SK-N-SH (cell line): ENCODE measurements around the gene BTBD16. TPM values are rescaled to one million over a fixed set of nuclear protein-coding genes. Genes with fewer than 3 reads are reported as not detected.

Experiments
- CTCF ChIA-PET: fragments of 300-600, 350-600 bp; formaldehyde crosslinking; extraction: SDS; loops from one replicate; lab custom pipeline; 2021; lab: Yijun Ruan, JAX
- POLR2A ChIA-PET: fragments of 350-600 bp; sonication (Branson Sonifier 250); formaldehyde crosslinking; extraction: SDS; loops from one replicate; lab custom pipeline; 2020; ENCODE audit warnings: antibody characterized with exemption, inconsistent platforms; lab: Yijun Ruan, JAX
- DNase-seq: peaks from one replicate; pipeline ENCODE4 v3.0.0; 2012
- H2AFZ ChIP-seq: fragments of 200-600 bp; sonication (generic); 2 replicates; pipeline ENCODE4 v1.8.1; 2016; ENCODE audit warnings: antibody characterized with exemption, mild to moderate bottlenecking, low read depth
- H3F3A ChIP-seq: fragments of 200-600 bp; sonication (generic); replicated peaks from 2 replicates; pipeline ENCODE3; 2016; ENCODE audit warnings: antibody characterized with exemption, mild to moderate bottlenecking; ENCODE audit not compliant: insufficient read depth
- H3K27ac ChIP-seq, 2 experiments: fragments of 200-500 bp in 1 of 2; fragments of 200-600 bp in 1 of 2; sonication (Bioruptor generic) in 1 of 2; sonication (generic), shearing (Covaris generic) in 1 of 2; 2 replicates each; pipeline versions ENCODE4 v1.5.1 to v1.6.1; 2014 to 2016; ENCODE audit warnings: low read depth in 2 of 2, inconsistent platforms in 1 of 2, low read length in 1 of 2, mild to moderate bottlenecking in 1 of 2, mixed read lengths in 1 of 2
- H3K27me3 ChIP-seq: fragments of 200-600 bp; sonication (generic), shearing (Covaris generic); 2 replicates; pipeline ENCODE4 v1.6.1; 2016; ENCODE audit warnings: mixed run types; ENCODE audit not compliant: insufficient read depth
- H3K36me3 ChIP-seq, 2 experiments: fragments of 200-500 bp in 1 of 2; fragments of 200-600 bp in 1 of 2; sonication (Bioruptor generic) in 1 of 2; sonication (generic) in 1 of 2; replicated peaks in 1 of 2; 2 replicates each; pipeline versions ENCODE3 to v1.5.1; 2014 to 2016; ENCODE audit warnings: low read length in 1 of 2, mild to moderate bottlenecking in 1 of 2; ENCODE audit not compliant: insufficient read depth in 2 of 2, control insufficient read depth in 1 of 2
- H3K4me1 ChIP-seq, 2 experiments: fragments of 200-500 bp in 1 of 2; fragments of 200-600 bp in 1 of 2; sonication (Bioruptor generic) in 1 of 2; sonication (generic), shearing (Covaris generic) in 1 of 2; 2 replicates each; pipeline versions ENCODE4 v1.5.1 to v1.6.1; 2014 to 2016; ENCODE audit warnings: low read depth in 1 of 2, low read length in 1 of 2, mixed run types in 1 of 2; ENCODE audit not compliant: insufficient read depth in 2 of 2, control insufficient read depth in 1 of 2
- H3K4me2 ChIP-seq: fragments of 200-600 bp; sonication (generic), shearing (Covaris generic); 2 replicates; pipeline ENCODE4 v1.6.1; 2017; ENCODE audit warnings: mixed run types
- H3K4me3 ChIP-seq, 2 experiments: fragments of 200-500 bp in 1 of 2; fragments of 200-600 bp in 1 of 2; sonication (Bioruptor generic) in 1 of 2; sonication (generic), shearing (Covaris generic) in 1 of 2; 2 replicates each; pipeline versions ENCODE4 v1.5.1 to v1.8.1; 2014 to 2016; ENCODE audit warnings: low read depth in 2 of 2, inconsistent platforms in 1 of 2, low read length in 1 of 2, mild to moderate bottlenecking in 1 of 2, mixed read lengths in 1 of 2, moderate library complexity in 1 of 2
- H3K79me2 ChIP-seq: fragments of 200-600 bp; sonication (generic); 2 replicates; pipeline ENCODE4 v1.8.1; 2017; ENCODE audit warnings: mild to moderate bottlenecking; ENCODE audit not compliant: insufficient read depth
- H3K9ac ChIP-seq: fragments of 200-600 bp; sonication (generic); 2 replicates; pipeline ENCODE4 v1.6.1; 2017; ENCODE audit warnings: mixed run types
- H3K9me2 ChIP-seq: fragments of 200-600 bp; sonication (generic); 2 replicates; pipeline ENCODE4 v1.6.1; 2017; ENCODE audit warnings: mixed run types
- H3K9me3 ChIP-seq: fragments of 200-600 bp; sonication (generic); 2 replicates; pipeline ENCODE4 v1.6.1; 2017; ENCODE audit warnings: mixed run types, mild to moderate bottlenecking, moderate library complexity
- H4K20me1 ChIP-seq: fragments of 200-600 bp; sonication (generic); 2 replicates; pipeline ENCODE4 v1.6.1; 2017; ENCODE audit warnings: mild to moderate bottlenecking, mixed run types; ENCODE audit not compliant: insufficient read depth
- FOSL2 ChIP-seq: IDR thresholded peaks from 2 replicates; pipeline ENCODE4 v1.4.0; 2012; ENCODE audit warnings: low read depth, mild to moderate bottlenecking, moderate library complexity, borderline replicate concordance
- GABPA ChIP-seq: IDR thresholded peaks from 2 replicates; pipeline ENCODE4 v1.4.0; 2012; ENCODE audit warnings: low read depth, mild to moderate bottlenecking
- NFIC ChIP-seq: IDR thresholded peaks from 2 replicates; pipeline ENCODE4 v1.4.0; 2012; ENCODE audit warnings: borderline replicate concordance
- NRF1 ChIP-seq: IDR thresholded peaks from 2 replicates; pipeline ENCODE4 v1.6.1; 2012; ENCODE audit warnings: low read depth, mild to moderate bottlenecking, low read length
- RAD21 ChIP-seq: IDR thresholded peaks from 2 replicates; pipeline ENCODE4 v1.6.1; 2012; ENCODE audit warnings: mild to moderate bottlenecking, low read length
- SMC3 ChIP-seq: IDR thresholded peaks from 2 replicates; pipeline ENCODE4 v1.6.1; 2012; ENCODE audit warnings: low read depth, low read length, improper control_type of control experiment
- USF2 ChIP-seq: fragments of 150-350 bp; IDR thresholded peaks from 2 replicates; pipeline ENCODE4 v1.6.1; 2017; ENCODE audit warnings: antibody characterized with exemption, low read length, low read depth, borderline replicate concordance
- YY1 ChIP-seq: IDR thresholded peaks from 2 replicates; pipeline ENCODE4 v1.4.0; 2012; ENCODE audit warnings: low read depth, mild to moderate bottlenecking
- WGBS: methylation state at CpG from one replicate; pipeline ENCODE4 v1.1.6; 2017; ENCODE audit warnings: low lambda C conversion rate; 5-methylcytosine and 5-hydroxymethylcytosine counted together
- polyA plus RNA-seq, 3 experiments: library from polyadenylated mRNA; depleted of rRNA; stranded (reverse); fragments of >200 nt; gene quantifications; 2 replicates each; pipeline ENCODE4 v1.2.3, GENCODE V29; 2012
- TF ChIP-seq, protein P1 (sequence below): fragments of 200-600 bp; sonication (generic); IDR thresholded peaks from 2 replicates; pipeline ENCODE4 v1.6.1; 2017; ENCODE audit warnings: antibody characterized with exemption, mild to moderate bottlenecking, moderate library complexity
- TF ChIP-seq, protein P2 (sequence below): IDR thresholded peaks from 2 replicates; pipeline ENCODE4 v1.4.0; 2012; ENCODE audit warnings: low read depth
- TF ChIP-seq, protein P3 (sequence below): IDR thresholded peaks from 2 replicates; pipeline ENCODE4 v1.4.0; 2012; ENCODE audit warnings: low read depth, borderline replicate concordance
- TF ChIP-seq, protein P4 (sequence below): IDR thresholded peaks from 2 replicates; pipeline ENCODE4 v1.6.1; 2012; ENCODE audit warnings: mild to moderate bottlenecking, low read depth, low read length, moderate library complexity
- TF ChIP-seq, protein P5 (sequence below): IDR thresholded peaks from 2 replicates; pipeline ENCODE4; 2012

BTBD16 gene
- polyA plus RNA-seq, 1 of the 3 experiments (the other 2 are of a cell fraction) = not detected

DNA sequence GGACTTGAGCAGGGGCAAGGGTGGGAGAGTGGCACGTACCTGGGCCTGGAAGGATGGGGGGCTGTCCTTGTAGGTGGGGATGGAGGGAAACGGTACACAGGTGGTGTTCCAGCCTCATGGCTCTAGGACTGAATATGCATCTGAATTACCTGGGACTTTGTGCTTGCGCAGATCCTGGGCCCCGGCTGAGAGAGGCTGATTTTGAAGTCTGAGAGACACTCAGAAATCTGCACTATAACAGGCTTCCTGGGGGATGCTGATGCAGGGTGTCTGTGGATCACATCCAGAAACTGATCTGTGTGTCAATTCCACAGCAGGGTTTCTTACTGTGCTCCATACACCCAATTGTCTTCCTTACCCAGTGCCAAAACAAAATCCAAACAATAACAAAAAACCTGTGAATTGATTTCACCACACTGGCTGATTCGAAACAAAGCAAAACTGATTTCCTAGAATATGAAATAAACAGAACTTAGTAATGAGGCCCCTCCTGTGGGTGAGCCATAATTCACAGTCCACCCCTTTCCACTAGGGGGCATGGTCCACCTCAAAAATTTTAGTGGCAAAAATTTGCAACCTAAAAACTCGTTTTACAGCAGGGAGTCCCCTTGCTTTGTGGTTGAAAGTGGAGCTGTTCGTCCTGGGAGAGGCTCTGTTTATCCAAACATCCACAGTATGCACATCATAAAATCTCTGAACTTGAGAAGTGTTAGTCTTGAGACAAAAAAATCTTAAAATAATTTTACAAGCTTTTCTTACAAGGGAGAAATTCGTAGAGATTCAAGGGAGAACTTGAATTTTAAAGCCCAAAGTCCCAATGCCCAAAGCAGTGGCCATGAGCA, 71.4 kb downstream of the BTBD16 start:
- Histone ChIP-seq H3F3A (no peaks in the 10 kb centered on the region), H3K79me2 (no peaks in the 10 kb centered on the region), H3K9me2 (no peaks in the 10 kb centered on the region), H4K20me1 (no peaks in the 10 kb centered on the region), H3K9me3 (no peaks in the 10 kb centered on the region), H2AFZ (no peak overlapping the region), H3K27me3 (no peaks in the 10 kb centered on the region), H3K4me3 (no peak overlapping the region), H3K9ac (no peak overlapping the region), H3K36me3 (no peaks in the 10 kb centered on the region), H3K4me1 (no peaks in the 10 kb centered on the region)
- CTCF ChIA-PET = interaction anchor here (0.6 to 2.5 kb wide), 19 partner anchors 10 to 361 kb away, joined by 3 to 25 read pairs (median 4); partner anchors contain the start of gene HTRA1
- 50% methylated on average over 8 of the region's 8 CpGs for WGBS
- TF ChIP-seq SMC3 (peak; percentile 71), RAD21 (peak; percentile 80), NFIC (no peak)
- TF ChIP-seq, protein P1, sequence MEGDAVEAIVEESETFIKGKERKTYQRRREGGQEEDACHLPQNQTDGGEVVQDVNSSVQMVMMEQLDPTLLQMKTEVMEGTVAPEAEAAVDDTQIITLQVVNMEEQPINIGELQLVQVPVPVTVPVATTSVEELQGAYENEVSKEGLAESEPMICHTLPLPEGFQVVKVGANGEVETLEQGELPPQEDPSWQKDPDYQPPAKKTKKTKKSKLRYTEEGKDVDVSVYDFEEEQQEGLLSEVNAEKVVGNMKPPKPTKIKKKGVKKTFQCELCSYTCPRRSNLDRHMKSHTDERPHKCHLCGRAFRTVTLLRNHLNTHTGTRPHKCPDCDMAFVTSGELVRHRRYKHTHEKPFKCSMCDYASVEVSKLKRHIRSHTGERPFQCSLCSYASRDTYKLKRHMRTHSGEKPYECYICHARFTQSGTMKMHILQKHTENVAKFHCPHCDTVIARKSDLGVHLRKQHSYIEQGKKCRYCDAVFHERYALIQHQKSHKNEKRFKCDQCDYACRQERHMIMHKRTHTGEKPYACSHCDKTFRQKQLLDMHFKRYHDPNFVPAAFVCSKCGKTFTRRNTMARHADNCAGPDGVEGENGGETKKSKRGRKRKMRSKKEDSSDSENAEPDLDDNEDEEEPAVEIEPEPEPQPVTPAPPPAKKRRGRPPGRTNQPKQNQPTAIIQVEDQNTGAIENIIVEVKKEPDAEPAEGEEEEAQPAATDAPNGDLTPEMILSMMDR = peak; percentile 76
- TF ChIP-seq, protein P2, sequence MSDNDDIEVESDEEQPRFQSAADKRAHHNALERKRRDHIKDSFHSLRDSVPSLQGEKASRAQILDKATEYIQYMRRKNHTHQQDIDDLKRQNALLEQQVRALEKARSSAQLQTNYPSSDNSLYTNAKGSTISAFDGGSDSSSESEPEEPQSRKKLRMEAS = no peak
- TF ChIP-seq, all 33 proteins: peak for 3
- H3K27ac ChIP-seq = no peak overlapping the region
- peak; percentile 63 for DNase-seq
- POLR2A ChIA-PET = no interaction called here
- H3K4me2 ChIP-seq = no peak overlapping the region

GRCh38 chr10:122343135-122343800, 72.2 kb downstream of the BTBD16 start:
- H3K9ac ChIP-seq = no peak overlapping the region
- no peaks in the 10 kb centered on the region for H3K9me2 ChIP-seq
- WGBS = 84% methylated on average over 11 of the region's 11 CpGs
- H3K9me3 ChIP-seq = no peaks in the 10 kb centered on the region
- no peaks in the 10 kb centered on the region for H3K79me2 ChIP-seq
- H3K4me1 ChIP-seq = no peaks in the 10 kb centered on the region
- no peak overlapping the region for H3K4me3 ChIP-seq
- no peak overlapping the region for H2AFZ ChIP-seq
- ChIA-PET POLR2A (no interaction called here), CTCF (interaction anchor here (0.6 to 2.5 kb wide), 19 partner anchors 9 to 361 kb away, joined by 3 to 25 read pairs (median 4); partner anchors contain the start of gene HTRA1)
- no peak for DNase-seq
- H3K27me3 ChIP-seq = no peaks in the 10 kb centered on the region
- no peak overlapping the region for H3K27ac ChIP-seq
- H3F3A ChIP-seq = no peaks in the 10 kb centered on the region
- H3K4me2 ChIP-seq = no peak overlapping the region
- H4K20me1 ChIP-seq = no peaks in the 10 kb centered on the region
- no peaks in the 10 kb centered on the region for H3K36me3 ChIP-seq
- no peak for TF ChIP-seq NRF1
- no peak for TF ChIP-seq USF2
- no peak for TF ChIP-seq YY1
- TF ChIP-seq GABPA = no peak
- no peak for TF ChIP-seq FOSL2
- TF ChIP-seq, protein P3, sequence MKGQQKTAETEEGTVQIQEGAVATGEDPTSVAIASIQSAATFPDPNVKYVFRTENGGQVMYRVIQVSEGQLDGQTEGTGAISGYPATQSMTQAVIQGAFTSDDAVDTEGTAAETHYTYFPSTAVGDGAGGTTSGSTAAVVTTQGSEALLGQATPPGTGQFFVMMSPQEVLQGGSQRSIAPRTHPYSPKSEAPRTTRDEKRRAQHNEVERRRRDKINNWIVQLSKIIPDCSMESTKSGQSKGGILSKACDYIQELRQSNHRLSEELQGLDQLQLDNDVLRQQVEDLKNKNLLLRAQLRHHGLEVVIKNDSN = no peak
- TF ChIP-seq, protein P4, sequence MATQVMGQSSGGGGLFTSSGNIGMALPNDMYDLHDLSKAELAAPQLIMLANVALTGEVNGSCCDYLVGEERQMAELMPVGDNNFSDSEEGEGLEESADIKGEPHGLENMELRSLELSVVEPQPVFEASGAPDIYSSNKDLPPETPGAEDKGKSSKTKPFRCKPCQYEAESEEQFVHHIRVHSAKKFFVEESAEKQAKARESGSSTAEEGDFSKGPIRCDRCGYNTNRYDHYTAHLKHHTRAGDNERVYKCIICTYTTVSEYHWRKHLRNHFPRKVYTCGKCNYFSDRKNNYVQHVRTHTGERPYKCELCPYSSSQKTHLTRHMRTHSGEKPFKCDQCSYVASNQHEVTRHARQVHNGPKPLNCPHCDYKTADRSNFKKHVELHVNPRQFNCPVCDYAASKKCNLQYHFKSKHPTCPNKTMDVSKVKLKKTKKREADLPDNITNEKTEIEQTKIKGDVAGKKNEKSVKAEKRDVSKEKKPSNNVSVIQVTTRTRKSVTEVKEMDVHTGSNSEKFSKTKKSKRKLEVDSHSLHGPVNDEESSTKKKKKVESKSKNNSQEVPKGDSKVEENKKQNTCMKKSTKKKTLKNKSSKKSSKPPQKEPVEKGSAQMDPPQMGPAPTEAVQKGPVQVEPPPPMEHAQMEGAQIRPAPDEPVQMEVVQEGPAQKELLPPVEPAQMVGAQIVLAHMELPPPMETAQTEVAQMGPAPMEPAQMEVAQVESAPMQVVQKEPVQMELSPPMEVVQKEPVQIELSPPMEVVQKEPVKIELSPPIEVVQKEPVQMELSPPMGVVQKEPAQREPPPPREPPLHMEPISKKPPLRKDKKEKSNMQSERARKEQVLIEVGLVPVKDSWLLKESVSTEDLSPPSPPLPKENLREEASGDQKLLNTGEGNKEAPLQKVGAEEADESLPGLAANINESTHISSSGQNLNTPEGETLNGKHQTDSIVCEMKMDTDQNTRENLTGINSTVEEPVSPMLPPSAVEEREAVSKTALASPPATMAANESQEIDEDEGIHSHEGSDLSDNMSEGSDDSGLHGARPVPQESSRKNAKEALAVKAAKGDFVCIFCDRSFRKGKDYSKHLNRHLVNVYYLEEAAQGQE = no peak
- TF ChIP-seq, protein P5, sequence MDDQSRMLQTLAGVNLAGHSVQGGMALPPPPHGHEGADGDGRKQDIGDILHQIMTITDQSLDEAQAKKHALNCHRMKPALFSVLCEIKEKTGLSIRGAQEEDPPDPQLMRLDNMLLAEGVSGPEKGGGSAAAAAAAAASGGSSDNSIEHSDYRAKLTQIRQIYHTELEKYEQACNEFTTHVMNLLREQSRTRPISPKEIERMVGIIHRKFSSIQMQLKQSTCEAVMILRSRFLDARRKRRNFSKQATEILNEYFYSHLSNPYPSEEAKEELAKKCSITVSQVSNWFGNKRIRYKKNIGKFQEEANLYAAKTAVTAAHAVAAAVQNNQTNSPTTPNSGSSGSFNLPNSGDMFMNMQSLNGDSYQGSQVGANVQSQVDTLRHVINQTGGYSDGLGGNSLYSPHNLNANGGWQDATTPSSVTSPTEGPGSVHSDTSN = no peak
- TF ChIP-seq, protein P1 = no peak
